ENCODE measurements around the gene UXT. TPM values are rescaled to one million over a fixed set of nuclear protein-coding genes. Genes with fewer than 3 reads are reported as not detected.

Gene UXT
- total RNA-seq, 2 donors from 2014 or later, result 75.5 to 173 TPM

GRCh38 chrX:47613082-47613481, 45.9 kb downstream of the UXT start:
- H3K27me3 ChIP-seq (replicated peaks; ENCODE audit: insufficient read depth), result no peaks in the 10 kb centered on the region
- intact Hi-C loops (cut with DNase I), result no loop called here
- H3K9me3 ChIP-seq, result no peaks in the 10 kb centered on the region
- H3K4me1 ChIP-seq (replicated peaks), result no peaks in the 10 kb centered on the region
- no peak overlapping the region for H3K4me3 ChIP-seq
- no peak for DNase-seq (ENCODE audit: low spot score)
- H3K27ac ChIP-seq, result no peak overlapping the region
- H3K36me3 ChIP-seq, result no peaks in the 10 kb centered on the region
- TF ChIP-seq POLR2AphosphoS5 (IDR thresholded peaks at IDR 0.05) (no peak), CTCF (IDR thresholded peaks at IDR 0.05) (no peak), POLR2A (IDR thresholded peaks at IDR 0.05) (no peak)
- 95% methylated on average over 6 of the region's 8 CpGs for WGBS

GRCh38 chrX:47612418-47612817, 46.6 kb downstream of the UXT start:
- Histone ChIP-seq H3K36me3 (no peaks in the 10 kb centered on the region), H3K27me3 (replicated peaks; ENCODE audit: insufficient read depth) (no peaks in the 10 kb centered on the region), H3K27ac (no peak overlapping the region), H3K4me1 (replicated peaks) (no peaks in the 10 kb centered on the region), H3K9me3 (no peaks in the 10 kb centered on the region), H3K4me3 (no peak overlapping the region)
- no peak for DNase-seq (ENCODE audit: low spot score)
- TF ChIP-seq POLR2AphosphoS5 (IDR thresholded peaks at IDR 0.05) (no peak), CTCF (IDR thresholded peaks at IDR 0.05) (no peak), POLR2A (IDR thresholded peaks at IDR 0.05) (no peak)
- intact Hi-C loops (cut with DNase I), result no loop called here

- intact Hi-C loops (cut with DNase I), result no loop called here
- no peaks in the 10 kb centered on the region for H3K4me1 ChIP-seq (replicated peaks)
- 83% methylated on average over 2 of the region's 2 CpGs for WGBS
- no peaks in the 10 kb centered on the region for H3K27me3 ChIP-seq (replicated peaks; ENCODE audit: insufficient read depth)
- H3K9me3 ChIP-seq, result no peaks in the 10 kb centered on the region
- H3K4me3 ChIP-seq, result no peak overlapping the region
- no peak overlapping the region for H3K27ac ChIP-seq
- DNase-seq (ENCODE audit: low spot score), result no peak
- H3K36me3 ChIP-seq, result no peaks in the 10 kb centered on the region
- no peak for TF ChIP-seq POLR2A (IDR thresholded peaks at IDR 0.05)
- no peak for TF ChIP-seq CTCF (IDR thresholded peaks at IDR 0.05)
- no peak for TF ChIP-seq POLR2AphosphoS5 (IDR thresholded peaks at IDR 0.05)
Observed at GRCh38 chrX:47611926-47612325, 47.1 kb downstream of the UXT start.

GRCh38 chrX:47611489-47611888, 47.5 kb downstream of the UXT start:
- intact Hi-C loops (cut with DNase I), result no loop called here
- Histone ChIP-seq H3K36me3 (no peaks in the 10 kb centered on the region), H3K27me3 (replicated peaks; ENCODE audit: insufficient read depth) (no peaks in the 10 kb centered on the region), H3K27ac (no peak overlapping the region), H3K4me1 (replicated peaks) (no peaks in the 10 kb centered on the region), H3K9me3 (no peaks in the 10 kb centered on the region), H3K4me3 (no peak overlapping the region)
- TF ChIP-seq POLR2A (IDR thresholded peaks at IDR 0.05) (no peak), POLR2AphosphoS5 (IDR thresholded peaks at IDR 0.05) (no peak), CTCF (IDR thresholded peaks at IDR 0.05) (no peak)
- 91% methylated on average over 2 of the region's 2 CpGs for WGBS
- no peak for DNase-seq (ENCODE audit: low spot score)

- WGBS, result 66% methylated on average over 4 of the region's 4 CpGs
- Histone ChIP-seq H3K27me3 (replicated peaks; ENCODE audit: insufficient read depth) (no peaks in the 10 kb centered on the region), H3K9me3 (no peaks in the 10 kb centered on the region), H3K4me3 (no peak overlapping the region), H3K27ac (no peak overlapping the region), H3K36me3 (no peaks in the 10 kb centered on the region), H3K4me1 (replicated peaks) (no peaks in the 10 kb centered on the region)
- TF ChIP-seq CTCF (IDR thresholded peaks at IDR 0.05) (no peak), POLR2A (IDR thresholded peaks at IDR 0.05) (no peak), POLR2AphosphoS5 (IDR thresholded peaks at IDR 0.05) (no peak)
- intact Hi-C loops (cut with DNase I), result no loop called here
- DNase-seq (ENCODE audit: low spot score), result no peak
Observed at GRCh38 chrX:47610511-47610910, 48.5 kb downstream of the UXT start.
